ENCODE data around the gene NOTCH3.

Gene NOTCH3

GRCh38 chr19:15159251-15159650 lies 41.5 kb downstream of the NOTCH3 start:
- no peak for DNase-seq

DNA sequence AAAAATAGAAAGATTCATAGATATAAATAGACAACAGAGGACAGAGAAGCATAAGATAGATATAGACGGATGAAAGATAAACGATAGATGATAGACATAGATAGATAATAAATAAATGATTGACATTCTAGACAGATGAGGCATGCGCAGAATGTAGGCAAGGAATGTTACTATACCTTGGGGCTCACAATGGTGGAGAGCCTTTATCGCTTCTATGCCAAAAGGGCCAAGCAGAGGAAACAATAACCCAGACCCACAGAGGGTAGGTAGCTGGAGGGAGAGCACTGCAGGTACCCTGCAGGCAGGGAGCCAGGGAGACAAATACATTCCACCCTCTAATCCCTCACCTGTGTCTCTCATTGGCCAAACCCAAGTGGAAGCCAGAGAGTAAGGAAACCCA lies 44.4 kb downstream of the NOTCH3 start:
- no peak for DNase-seq

GRCh38 chr19:15155296-15155695 lies 45.5 kb downstream of the NOTCH3 start:
- no peak for DNase-seq

- DNase-seq, result peak; percentile 53
Measured at GRCh38 chr19:15154002-15154612, 46.7 kb downstream of the NOTCH3 start.

DNA sequence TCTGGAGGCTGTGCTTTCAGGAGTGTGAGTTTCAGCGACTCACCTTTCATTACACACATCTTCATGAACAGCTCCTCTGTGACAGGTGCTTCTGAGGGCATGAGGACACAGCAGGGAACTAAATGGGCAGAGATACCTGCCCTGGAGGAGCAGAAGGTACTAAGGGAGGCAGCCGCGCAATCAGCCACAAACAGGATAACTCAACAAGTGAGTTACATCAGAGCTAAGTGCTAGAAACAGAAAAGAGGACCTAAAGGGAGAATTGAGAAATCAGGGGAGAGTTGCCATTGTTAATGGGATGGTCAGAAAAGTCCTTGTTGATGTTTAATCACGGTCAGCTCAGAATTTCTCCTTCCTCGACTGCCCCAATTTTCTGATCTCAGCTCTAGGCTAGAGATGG lies 51.1 kb downstream of the NOTCH3 start:
- no peak for DNase-seq

GRCh38 chr19:15147090-15147489 lies 53.7 kb downstream of the NOTCH3 start:
- no peak for DNase-seq

DNA sequence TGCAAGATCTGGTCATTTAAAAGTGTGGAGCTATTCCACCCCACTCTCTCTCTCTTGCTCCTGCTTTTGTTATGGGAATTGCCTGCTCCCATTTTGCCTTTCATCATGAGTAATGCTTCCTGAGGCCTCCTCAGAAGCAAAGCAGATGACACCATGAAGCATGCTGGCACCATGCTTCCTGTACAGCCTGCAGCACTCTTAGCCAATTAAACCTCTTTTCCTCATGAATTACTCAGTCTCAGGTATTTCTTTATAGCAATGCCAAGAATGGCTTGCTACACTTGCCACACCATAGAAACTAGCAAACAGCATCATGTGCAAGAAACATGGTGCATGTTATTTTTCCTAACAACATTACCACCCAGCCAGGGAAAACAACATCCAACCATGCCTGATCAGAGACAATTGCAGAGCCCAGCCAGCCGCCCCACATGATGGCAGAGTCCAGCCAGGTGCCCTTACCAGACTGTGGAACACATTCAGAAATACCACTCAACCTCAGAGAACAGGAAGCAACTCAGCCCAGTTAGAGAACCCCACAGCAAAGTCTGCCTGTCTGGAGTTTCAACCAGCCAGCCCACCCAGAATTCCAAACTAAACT lies 56.6 kb downstream of the NOTCH3 start:
- no peak for DNase-seq

DNA sequence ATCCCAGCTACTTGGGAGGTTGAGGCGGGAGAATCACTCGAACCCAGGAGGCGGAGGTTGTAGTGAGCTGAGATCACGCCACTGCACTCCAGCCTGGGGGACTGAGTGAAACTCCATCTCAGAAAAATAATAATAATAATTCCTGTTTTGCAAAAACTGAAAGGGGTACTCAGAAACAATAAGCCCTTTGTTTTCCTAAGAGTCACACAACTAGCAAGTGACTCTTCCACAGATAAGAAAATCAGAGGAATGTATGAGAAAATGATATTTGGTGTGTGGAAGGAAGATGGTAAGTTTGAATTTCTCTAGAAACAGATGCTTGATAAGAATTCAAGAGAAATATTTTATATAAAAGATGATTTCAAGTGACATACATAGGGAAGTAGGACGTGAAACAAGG lies 58.5 kb downstream of the NOTCH3 start:
- DNase-seq, result no peak

GRCh38 chr19:15141143-15141542 lies 59.7 kb downstream of the NOTCH3 start:
- no peak for DNase-seq

DNA sequence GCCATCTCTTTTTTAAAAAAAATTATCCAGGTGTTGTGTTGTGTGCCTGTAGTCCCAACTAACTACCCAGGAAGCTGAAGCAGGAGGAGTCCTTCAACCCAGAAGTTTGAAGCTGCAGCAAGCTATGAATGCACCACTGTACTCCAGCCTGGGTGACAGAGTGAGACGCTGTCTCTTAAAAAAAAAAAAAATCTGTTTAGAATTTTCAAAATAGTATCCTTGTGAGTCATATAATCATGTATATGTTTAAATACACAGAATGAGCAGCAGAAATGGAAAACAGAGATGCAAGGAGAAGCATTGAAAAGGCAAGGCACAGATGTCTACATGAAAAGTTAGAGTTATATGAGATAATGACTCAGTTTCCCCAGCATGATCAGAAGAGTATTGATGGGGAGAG lies 62.4 kb downstream of the NOTCH3 start:
- no peak for DNase-seq

DNA sequence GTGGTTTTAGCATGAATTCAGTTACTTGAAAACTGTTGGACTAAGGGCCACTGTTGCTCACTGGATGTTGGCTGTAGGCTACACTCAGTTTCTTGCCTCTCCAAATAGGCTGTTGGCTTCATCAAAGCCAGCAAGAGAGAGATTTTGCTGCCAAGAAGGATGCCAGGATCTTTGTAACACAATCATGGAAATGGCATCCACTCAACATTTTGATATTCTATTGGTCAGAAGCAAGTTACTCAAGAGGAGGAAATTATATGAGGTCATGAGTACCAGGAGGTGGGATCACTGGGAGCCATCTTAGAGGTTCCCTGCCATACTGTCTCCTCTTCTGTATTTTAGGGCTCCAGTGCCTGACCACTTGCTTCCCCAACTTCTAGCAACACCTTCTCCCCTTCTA lies 63.0 kb downstream of the NOTCH3 start:
- DNase-seq, result no peak

GRCh38 chr19:15136234-15136954 lies 64.4 kb downstream of the NOTCH3 start:
- no peak for DNase-seq

GRCh38 chr19:15129856-15130585 lies 70.8 kb downstream of the NOTCH3 start:
- DNase-seq, result peak; percentile 12

- DNase-seq, result no peak
Measured at GRCh38 chr19:15128162-15128770, 72.5 kb downstream of the NOTCH3 start.

DNA sequence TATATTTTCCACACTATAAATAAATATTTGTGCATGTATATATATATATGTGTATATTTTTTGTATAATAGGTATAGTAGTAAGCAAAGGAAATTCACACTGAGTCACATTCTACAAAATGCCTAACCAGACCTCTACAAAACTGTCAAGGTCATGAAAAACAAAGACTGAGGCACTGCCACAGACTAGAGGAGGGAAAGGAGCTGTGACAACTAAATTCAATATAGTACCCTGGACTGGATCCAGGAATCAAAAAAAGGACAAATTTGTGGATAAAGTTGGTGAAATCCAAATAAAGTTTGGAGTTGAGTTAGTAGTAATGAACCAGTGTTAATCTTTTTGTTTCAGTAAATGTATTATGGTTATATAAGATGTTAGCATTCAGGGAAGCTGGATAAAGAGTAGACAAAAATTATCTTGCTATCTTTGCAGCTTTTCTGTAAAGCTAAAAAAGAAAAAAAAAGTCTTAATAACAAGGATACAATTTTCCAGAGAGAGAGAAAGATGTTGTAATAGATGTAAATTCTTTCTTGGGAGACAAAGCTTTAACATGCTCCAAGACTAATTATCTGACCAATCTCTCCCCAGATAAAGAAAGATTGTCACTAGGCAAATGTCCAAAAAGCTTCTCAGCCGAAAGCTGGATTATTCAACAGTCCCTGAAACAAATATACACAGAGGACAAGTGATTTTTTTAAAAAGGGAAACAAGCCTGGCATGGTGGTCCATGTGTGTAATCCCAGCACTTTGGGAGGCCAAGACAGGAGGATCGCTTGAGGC lies 74.5 kb downstream of the NOTCH3 start:
- no peak for DNase-seq

DNA sequence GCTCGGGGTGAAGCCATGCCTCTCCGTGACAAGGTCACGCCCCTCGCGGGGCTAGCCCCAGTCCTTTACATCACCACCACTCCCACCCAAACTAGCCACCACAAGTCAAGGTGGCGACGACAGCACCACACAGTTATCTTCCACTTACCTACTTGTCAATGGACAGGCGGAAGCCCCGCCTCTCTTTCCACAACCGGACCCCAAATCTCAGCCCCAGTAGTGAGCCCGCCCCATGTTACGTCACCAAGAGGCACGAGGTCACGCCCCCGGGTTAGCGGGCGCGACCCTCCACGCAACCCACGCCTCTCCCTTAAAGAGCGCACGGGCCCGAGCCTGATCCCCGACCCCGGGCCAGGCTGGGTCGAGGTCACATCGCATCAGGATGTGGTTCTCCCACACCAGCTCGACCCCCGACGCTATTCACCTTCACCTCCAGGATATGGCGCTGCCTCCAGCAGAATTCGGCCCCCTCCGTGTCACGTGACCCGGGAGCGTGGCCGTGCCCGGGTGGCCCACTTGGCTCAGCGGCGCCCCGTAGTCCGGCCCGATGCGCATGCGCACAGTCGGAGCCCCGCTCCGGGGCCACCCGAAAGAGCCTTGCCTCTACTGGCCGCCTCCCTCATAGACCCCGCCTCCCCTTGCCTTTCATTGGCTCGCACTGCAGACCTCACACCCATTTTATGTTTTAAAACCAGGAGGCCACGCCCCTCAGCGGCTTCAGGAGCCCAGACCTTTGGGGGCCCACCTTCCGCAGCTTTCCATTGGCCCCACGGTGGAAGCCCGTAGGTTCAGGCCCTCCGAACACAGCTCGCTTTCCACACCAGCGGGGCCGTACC lies 75.3 kb downstream of the NOTCH3 start:
- DNase-seq, result peak; percentile 99

GRCh38 chr19:15124572-15125231 lies 76.1 kb downstream of the NOTCH3 start:
- DNase-seq, result no peak

- DNase-seq, result peak; percentile 76
Measured at GRCh38 chr19:15123900-15124299, 76.9 kb downstream of the NOTCH3 start.

- no peak for DNase-seq
Measured at GRCh38 chr19:15123031-15123890, 77.5 kb downstream of the NOTCH3 start.

Data from NCI-H69 (cell line).